ENCODE results near the gene VAV3. TPM values are rescaled to one million over a fixed set of nuclear protein-coding genes. Genes with fewer than 3 reads are reported as not detected.

The VAV3 gene
- total and polyA plus RNA-seq, 2 of the 13 experiments (the other 11 are each of a cell fraction or from before 2014, with no cell fraction given), result 15.9 to 29.8 TPM

- TF ChIP-seq SIN3B (IDR thresholded peaks at IDR 0.05; ENCODE audit: low read length) (no peak), ZNF775 (CRISPR knock-in tag; IDR thresholded peaks at IDR 0.05; ENCODE audit: borderline replicate concordance) (no peak), ZNF770 (CRISPR knock-in tag; IDR thresholded peaks at IDR 0.05) (no peak), NFYB (CRISPR knock-in tag; IDR thresholded peaks at IDR 0.05) (0 out of 2 replicates have a peak, but pooled peaks have one; percentile 18), ZNF224 (CRISPR knock-in tag; IDR thresholded peaks at IDR 0.05) (no peak), HNRNPUL1 (IDR thresholded peaks at IDR 0.05; ENCODE audit: low read depth, low read length) (no peak), ZNF891 (CRISPR knock-in tag; IDR thresholded peaks at IDR 0.05) (no peak)
Measured at GRCh38 chr1:107687849-107688753, 276.9 kb downstream of the VAV3 start (continued).

DNA sequence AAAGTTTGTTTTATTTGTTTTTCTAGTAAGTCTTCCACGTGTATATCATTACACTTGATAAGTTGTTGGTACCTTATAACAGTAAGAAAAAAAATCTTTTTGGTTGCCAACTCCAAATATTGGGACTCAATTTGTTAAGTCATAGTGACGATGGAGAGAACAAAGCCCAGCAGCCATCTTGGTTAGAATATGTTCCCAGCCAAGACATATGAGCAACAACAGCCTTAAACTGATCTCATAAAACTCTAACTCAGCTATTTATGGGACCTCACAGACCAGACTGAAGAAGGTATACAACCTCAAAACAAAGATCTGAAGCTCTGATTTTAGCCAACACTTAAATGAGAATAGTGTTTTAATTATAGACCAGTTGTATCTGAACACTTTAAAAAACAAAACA lies 281.3 kb downstream of the VAV3 start:
- Histone ChIP-seq H3K4me3 (replicated peaks in 1 of 3; ENCODE audit: insufficient read depth in 1 of 3, low read depth in 2 of 3, low read length in 3 of 3) (peak overlapping the region in 1 of 3 experiments; percentile 37; a peak in 1 of 6 replicates), H3K27me3 (ENCODE audit: control insufficient read depth in 1 of 2, insufficient read depth in 2 of 2, low read length in 2 of 2) (no peaks in the 10 kb centered on the region), H2AFZ (ENCODE audit: low read length) (no peak overlapping the region), H4K20me1 (ENCODE audit: insufficient read depth, low read length) (no peaks in the 10 kb centered on the region), H3K4me1 (ENCODE audit: insufficient read depth, low read length) (peaks cover 71% of the 10 kb centered on the region), H3K27ac (ENCODE audit: extremely low read length, insufficient read depth, low read length) (peak overlapping the region; percentile 93), H3K79me2 (ENCODE audit: insufficient read depth, low read length) (peaks cover 51% of the 10 kb centered on the region), H3K36me3 (replicated peaks in 1 of 2; ENCODE audit: control insufficient read depth in 1 of 2, insufficient read depth in 2 of 2, low read length in 2 of 2) (no peaks in the 10 kb centered on the region), H3K9ac (ENCODE audit: insufficient read depth, low read depth, low read length) (peak overlapping the region; percentile 60), H3K9me3 (ENCODE audit: low read length) (no peaks in the 10 kb centered on the region), H3K4me2 (ENCODE audit: low read depth, low read length) (peak overlapping the region; percentile 63)
- CTCF ChIA-PET (ENCODE audit: low intra/inter-chr PET ratio, low total read pairs), result no interaction called here
- TF ChIP-seq MAFK (conservative IDR thresholded peaks at IDR 0.05 in 1 of 2, IDR thresholded peaks at IDR 0.05 in 1 of 2; ENCODE audit: low read length in 2 of 2) (peak in 1 of 2 experiments; percentile 43; a peak in 1 of 4 replicates), YY1 (IDR thresholded peaks at IDR 0.05; ENCODE audit: insufficient read depth, insufficient replicate concordance, low read depth, low read length) (peak; percentile 49)
- TF ChIP-seq, protein P1, sequence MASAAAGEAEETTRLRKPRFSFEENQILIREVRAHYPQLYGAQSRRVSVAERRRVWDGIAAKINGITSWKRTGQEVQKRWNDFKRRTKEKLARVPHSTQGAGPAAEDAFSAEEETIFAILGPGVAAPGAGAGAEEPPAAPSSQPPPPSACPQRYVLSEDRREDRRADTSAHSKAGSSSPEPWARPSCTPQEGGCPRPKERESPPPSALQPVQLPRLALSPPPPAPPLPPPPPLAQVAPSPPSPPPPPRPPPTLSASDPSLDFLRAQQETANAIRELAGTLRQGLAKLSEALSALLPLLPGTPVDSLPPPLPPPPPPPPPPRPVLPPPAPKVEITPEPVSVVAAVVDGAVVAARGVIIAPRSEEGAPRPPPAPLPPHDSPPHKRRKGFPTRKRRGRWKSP (CRISPR knock-in tag; IDR thresholded peaks at IDR 0.05), result no peak
- FAIRE-seq (no peak), DNase-seq (ENCODE audit: low spot score) (no peak), ATAC-seq (no peak)
- POLR2A ChIA-PET, result interaction anchor here (1.1 to 1.2 kb wide), 4 partner anchors 21 to 158 kb away, joined by 3 to 7 read pairs (median 4); no protein-coding TSS in a partner anchor
- BruUV-seq (replicated peaks), result TSS peak; percentile 82
- in situ Hi-C loops (cut with HindIII; ENCODE audit: extremely low pct_ligation_motif_present, low pct_unique_long_range_greater_than_20kb) (loop anchor here (10.0 kb wide), 1 partner anchor 61 kb away; no protein-coding TSS in a partner anchor), intact Hi-C loops (cut with micrococcal nuclease; ENCODE audit: unreplicated experiment) (loop anchor here (2.0 to 5.0 kb wide), 2 partner anchors 69 to 157 kb away; no protein-coding TSS in a partner anchor)
- 69% methylated on average over 2 of the region's 2 CpGs for WGBS (ENCODE audit: low lambda C conversion rate)
